Suprapubic skin (tissue), 4 donors: ENCODE data around the gene KDM2B. TPM values are rescaled to one million over a fixed set of nuclear protein-coding genes. Genes with fewer than 3 reads are reported as not detected.

Source experiments
- DNase-seq, 2 donors: peaks; one replicate each; pipeline ENCODE4 v3.0.0-alpha.2; 2019; ENCODE audit warnings: low spot score in 2 of 2
- H3K27ac ChIP-seq: fragments of 200-600 bp; sonication (generic); one replicate; pipeline ENCODE4 v1.5.1; 2019
- H3K27me3 ChIP-seq: fragments of 200-600 bp; sonication (generic); one replicate; pipeline ENCODE4 v1.5.1; 2019
- H3K36me3 ChIP-seq: fragments of 200-600 bp; sonication (generic); one replicate; pipeline ENCODE4 v1.5.1; 2019
- H3K4me1 ChIP-seq: fragments of 200-600 bp; sonication (generic); one replicate; pipeline ENCODE4 v1.5.1; 2019
- H3K4me3 ChIP-seq: fragments of 200-600 bp; sonication (generic); one replicate; pipeline ENCODE4 v1.5.1; 2019; ENCODE audit warnings: mild to moderate bottlenecking
- H3K9me3 ChIP-seq: fragments of 200-600 bp; sonication (generic); one replicate; pipeline ENCODE4 v1.5.1; 2019
- EP300 ChIP-seq: sonication (generic); formaldehyde crosslinking; IDR thresholded peaks from one replicate; pipeline ENCODE4 v1.6.1; 2017; ENCODE audit warnings: antibody characterized with exemption
- POLR2A ChIP-seq, 2 donors: fragments of 450-650 bp; IDR thresholded peaks; one replicate each; pipeline ENCODE4 v1.6.1; 2017; ENCODE audit warnings: antibody characterized with exemption in 2 of 2, mild to moderate bottlenecking in 2 of 2, moderate library complexity in 2 of 2
- POLR2AphosphoS5 ChIP-seq, 3 donors: sonication (generic); formaldehyde crosslinking; IDR thresholded peaks; one replicate each; pipeline ENCODE4 v1.6.1; 2017; ENCODE audit warnings: antibody characterized with exemption in 3 of 3
- WGBS: methylation state at CpG from one replicate; pipeline ENCODE4 v1.1.5; 2018; 5-methylcytosine and 5-hydroxymethylcytosine counted together
- total RNA-seq, 4 donors: library from RNA; depleted of rRNA; stranded (reverse); fragments of >200 nt; gene quantifications; one replicate each; pipeline ENCODE4 v1.1.0, GENCODE V29; 2016
- TF ChIP-seq, protein P1 (sequence below), 2 donors: fragments of 200-600 bp in 1 of 2; fragments of 450-650 bp in 1 of 2; sonication (generic) in 1 of 2; IDR thresholded peaks; one replicate each; pipeline ENCODE4 v1.5.1; 2016 to 2019; ENCODE audit warnings: antibody characterized with exemption in 2 of 2, mild to moderate bottlenecking in 1 of 2, moderate library complexity in 1 of 2

Gene KDM2B
- total RNA-seq, 4 donors from 2014 or later = 47.8 to 53.7 (median 50.4) TPM

DNA sequence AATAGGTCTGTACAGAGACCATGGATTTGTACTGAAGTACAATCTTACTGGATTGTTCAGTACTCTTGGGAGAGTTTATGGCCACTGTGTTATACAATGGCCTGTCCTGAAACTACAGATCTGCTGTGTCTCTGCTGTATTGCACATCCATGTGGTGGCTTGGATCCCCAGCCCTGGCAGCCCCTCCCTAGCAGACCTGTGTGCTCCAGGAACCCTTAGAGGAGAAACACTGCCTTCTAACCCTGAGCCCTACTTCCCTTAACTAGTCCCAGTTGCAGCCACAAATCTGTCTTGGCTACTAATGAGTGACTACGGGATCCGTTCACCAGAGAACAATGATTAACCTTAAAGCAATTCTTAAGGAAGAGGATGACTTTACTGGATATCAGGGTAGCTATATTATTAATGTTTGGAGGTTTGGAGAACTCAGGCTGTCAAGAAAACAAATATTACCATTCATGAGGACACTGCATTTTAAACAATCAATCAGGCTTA, 153.2 kb downstream of the KDM2B start:
- DNase-seq = no peak
- TF ChIP-seq POLR2A (IDR thresholded peaks at IDR 0.05) (no peak), EP300 (no peak), POLR2AphosphoS5 (IDR thresholded peaks at IDR 0.05) (no peak)
- TF ChIP-seq, protein P1, sequence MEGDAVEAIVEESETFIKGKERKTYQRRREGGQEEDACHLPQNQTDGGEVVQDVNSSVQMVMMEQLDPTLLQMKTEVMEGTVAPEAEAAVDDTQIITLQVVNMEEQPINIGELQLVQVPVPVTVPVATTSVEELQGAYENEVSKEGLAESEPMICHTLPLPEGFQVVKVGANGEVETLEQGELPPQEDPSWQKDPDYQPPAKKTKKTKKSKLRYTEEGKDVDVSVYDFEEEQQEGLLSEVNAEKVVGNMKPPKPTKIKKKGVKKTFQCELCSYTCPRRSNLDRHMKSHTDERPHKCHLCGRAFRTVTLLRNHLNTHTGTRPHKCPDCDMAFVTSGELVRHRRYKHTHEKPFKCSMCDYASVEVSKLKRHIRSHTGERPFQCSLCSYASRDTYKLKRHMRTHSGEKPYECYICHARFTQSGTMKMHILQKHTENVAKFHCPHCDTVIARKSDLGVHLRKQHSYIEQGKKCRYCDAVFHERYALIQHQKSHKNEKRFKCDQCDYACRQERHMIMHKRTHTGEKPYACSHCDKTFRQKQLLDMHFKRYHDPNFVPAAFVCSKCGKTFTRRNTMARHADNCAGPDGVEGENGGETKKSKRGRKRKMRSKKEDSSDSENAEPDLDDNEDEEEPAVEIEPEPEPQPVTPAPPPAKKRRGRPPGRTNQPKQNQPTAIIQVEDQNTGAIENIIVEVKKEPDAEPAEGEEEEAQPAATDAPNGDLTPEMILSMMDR (IDR thresholded peaks at IDR 0.05) = no peak
- 83% methylated on average over 2 of the region's 2 CpGs for WGBS
- H3K9me3 ChIP-seq = no peaks in the 10 kb centered on the region
- no peak overlapping the region for H3K4me3 ChIP-seq
- H3K4me1 ChIP-seq = no peaks in the 10 kb centered on the region
- no peaks in the 10 kb centered on the region for H3K27me3 ChIP-seq
- peaks cover 83% of the 10 kb centered on the region for H3K36me3 ChIP-seq
- H3K27ac ChIP-seq = no peak overlapping the region

DNA sequence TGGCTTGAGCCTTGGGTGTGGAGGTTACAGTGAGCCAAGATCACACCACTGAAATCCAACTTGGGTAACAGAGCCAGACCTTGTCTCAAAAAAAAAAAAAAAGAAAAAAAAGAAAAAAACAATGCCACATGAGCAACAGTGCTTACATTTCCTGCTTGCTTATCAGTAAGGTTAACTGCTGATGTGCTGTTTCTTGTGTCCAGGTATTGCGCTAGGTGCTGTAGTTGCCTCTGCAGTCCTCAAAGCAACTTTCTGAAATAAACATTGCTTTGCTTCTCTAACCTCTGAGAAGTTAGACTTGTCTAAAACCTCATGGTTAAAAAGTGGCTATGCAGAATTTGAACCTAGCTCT, 156.2 kb downstream of the KDM2B start:
- H3K36me3 ChIP-seq = peaks cover 85% of the 10 kb centered on the region
- WGBS = 97% methylated on average over 1 of the region's 1 CpG
- TF ChIP-seq, protein P1 (IDR thresholded peaks at IDR 0.05) = no peak
- TF ChIP-seq EP300 = no peak
- no peaks in the 10 kb centered on the region for H3K4me1 ChIP-seq
- H3K4me3 ChIP-seq = no peak overlapping the region
- H3K9me3 ChIP-seq = no peaks in the 10 kb centered on the region
- DNase-seq = no peak
- H3K27ac ChIP-seq = no peak overlapping the region
- H3K27me3 ChIP-seq = no peaks in the 10 kb centered on the region

DNA sequence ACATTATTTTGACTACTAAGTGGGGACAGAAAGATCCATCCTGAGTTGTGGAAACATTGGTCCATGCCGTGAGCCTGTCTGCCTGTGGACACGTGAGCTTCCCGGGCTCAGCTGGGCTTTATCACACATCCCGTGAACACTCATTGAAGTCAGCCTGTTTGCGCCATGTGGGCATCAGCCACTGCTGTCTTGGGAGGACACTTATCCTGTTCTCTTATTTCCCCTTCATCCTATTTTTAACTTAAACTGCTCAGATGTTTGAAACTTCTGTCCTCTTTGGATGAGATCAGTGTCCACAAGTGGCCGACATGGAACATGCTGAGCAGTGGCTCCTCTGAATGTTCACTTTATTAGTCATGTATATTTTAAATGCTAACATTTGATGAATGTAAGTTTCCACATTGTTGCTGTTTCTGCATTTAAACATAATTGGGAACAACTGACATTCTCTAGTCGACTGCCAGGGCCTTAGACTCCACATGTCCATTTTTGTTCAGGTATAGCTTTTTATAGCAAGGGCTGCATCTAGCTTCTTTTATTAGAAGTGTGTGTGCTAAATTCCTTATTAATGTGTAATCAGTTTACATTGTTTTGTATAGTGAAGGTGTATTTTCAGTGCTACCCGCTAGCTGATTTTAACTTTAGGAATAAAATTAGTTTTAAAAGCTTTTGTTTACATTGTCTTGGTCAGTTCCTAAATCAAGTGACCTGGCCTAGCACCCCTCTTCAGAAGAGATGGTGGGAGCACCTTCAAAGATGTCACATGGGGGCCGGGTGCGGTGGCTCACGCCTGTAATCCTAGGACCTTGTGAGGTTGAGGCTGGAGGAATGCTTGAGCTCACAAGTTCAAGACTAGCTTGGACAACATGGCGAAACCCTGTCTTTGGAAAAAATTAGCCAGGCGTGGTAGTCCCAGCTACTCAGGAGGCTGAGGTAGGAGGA, 156.9 kb downstream of the KDM2B start:
- TF ChIP-seq POLR2A (IDR thresholded peaks at IDR 0.05) = no peak
- no peak for TF ChIP-seq EP300
- TF ChIP-seq, protein P1 (IDR thresholded peaks at IDR 0.05) = no peak
- TF ChIP-seq POLR2AphosphoS5 (IDR thresholded peaks at IDR 0.05) = no peak
- Histone ChIP-seq H3K4me1 (no peaks in the 10 kb centered on the region), H3K27me3 (no peaks in the 10 kb centered on the region), H3K9me3 (no peaks in the 10 kb centered on the region), H3K27ac (no peak overlapping the region), H3K36me3 (peaks cover 85% of the 10 kb centered on the region), H3K4me3 (no peak overlapping the region)
- 94% methylated on average over 13 of the region's 13 CpGs for WGBS
- no peak for DNase-seq

DNA sequence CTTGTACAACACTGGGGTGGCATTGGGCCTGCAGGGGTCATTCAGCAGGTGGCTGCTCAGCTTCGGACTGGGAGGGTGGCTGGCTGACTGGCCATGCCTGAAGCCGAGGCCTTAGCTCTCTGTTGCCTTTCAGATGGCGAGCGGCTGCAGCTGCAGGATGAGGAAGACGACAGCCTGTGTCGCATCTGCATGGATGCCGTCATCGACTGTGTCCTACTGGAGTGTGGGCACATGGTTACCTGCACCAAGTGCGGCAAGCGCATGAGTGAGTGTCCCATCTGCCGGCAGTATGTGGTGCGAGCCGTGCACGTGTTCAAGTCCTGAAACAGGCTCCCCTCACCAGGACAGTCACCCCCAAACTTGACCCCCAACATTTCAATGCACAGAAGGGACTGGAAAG, 157.6 kb downstream of the KDM2B start:
- DNase-seq = no peak
- no peak for TF ChIP-seq POLR2A (IDR thresholded peaks at IDR 0.05)
- TF ChIP-seq EP300 = no peak
- TF ChIP-seq POLR2AphosphoS5 (IDR thresholded peaks at IDR 0.05) = no peak
- TF ChIP-seq, protein P1 (IDR thresholded peaks at IDR 0.05) = no peak
- Histone ChIP-seq H3K4me1 (no peaks in the 10 kb centered on the region), H3K27ac (no peak overlapping the region), H3K27me3 (no peaks in the 10 kb centered on the region), H3K9me3 (no peaks in the 10 kb centered on the region), H3K36me3 (peaks cover 85% of the 10 kb centered on the region), H3K4me3 (no peak overlapping the region)
- WGBS = 94% methylated on average over 9 of the region's 14 CpGs

DNA sequence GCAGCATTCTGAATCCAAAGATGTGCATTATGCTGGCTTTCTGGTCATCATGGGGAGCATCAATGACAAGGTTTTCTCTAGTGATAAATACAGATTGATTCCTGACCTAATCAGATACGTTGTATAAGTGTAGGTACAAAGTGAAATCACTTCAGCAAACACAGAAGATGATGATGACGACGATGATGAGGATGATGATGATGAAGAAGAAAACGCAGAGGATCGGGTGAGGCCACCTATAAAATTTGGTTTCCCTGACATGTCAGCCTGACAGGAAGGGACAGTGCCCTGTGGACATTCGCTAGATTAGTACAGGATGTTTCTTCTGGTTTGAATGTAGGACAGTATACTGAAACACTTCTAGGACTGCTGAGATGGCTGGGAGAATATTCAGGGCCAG, 160.7 kb downstream of the KDM2B start:
- Histone ChIP-seq H3K4me3 (no peak overlapping the region), H3K36me3 (peaks cover 83% of the 10 kb centered on the region), H3K9me3 (no peaks in the 10 kb centered on the region), H3K27ac (no peak overlapping the region), H3K4me1 (no peaks in the 10 kb centered on the region), H3K27me3 (no peaks in the 10 kb centered on the region)
- WGBS = 91% methylated on average over 6 of the region's 6 CpGs
- DNase-seq = no peak
- TF ChIP-seq EP300 (no peak), POLR2A (IDR thresholded peaks at IDR 0.05) (no peak), POLR2AphosphoS5 (IDR thresholded peaks at IDR 0.05) (no peak)
- TF ChIP-seq, protein P1 (IDR thresholded peaks at IDR 0.05) = no peak
